DOHH2 (cell line): ENCODE measurements around the gene PKD2L2.

Experiments used
- EZH2phosphoT487 ChIP-seq: fragments of 200-600 bp; sonication (generic); IDR thresholded peaks from 2 replicates; pipeline ENCODE4 v1.6.1; 2017; ENCODE audit warnings: borderline replicate concordance, mild to moderate bottlenecking, antibody characterized with exemption, low read length, moderate library complexity, mixed read lengths
- TF ChIP-seq, protein P1 (sequence below): fragments of 200-600 bp; sonication (generic); IDR thresholded peaks from one replicate; pipeline ENCODE4 v1.5.1; 2014; ENCODE audit warnings: antibody characterized with exemption, mild to moderate bottlenecking, low read depth, low read length; ENCODE audit not compliant: poor library complexity, severe bottlenecking

DNA sequence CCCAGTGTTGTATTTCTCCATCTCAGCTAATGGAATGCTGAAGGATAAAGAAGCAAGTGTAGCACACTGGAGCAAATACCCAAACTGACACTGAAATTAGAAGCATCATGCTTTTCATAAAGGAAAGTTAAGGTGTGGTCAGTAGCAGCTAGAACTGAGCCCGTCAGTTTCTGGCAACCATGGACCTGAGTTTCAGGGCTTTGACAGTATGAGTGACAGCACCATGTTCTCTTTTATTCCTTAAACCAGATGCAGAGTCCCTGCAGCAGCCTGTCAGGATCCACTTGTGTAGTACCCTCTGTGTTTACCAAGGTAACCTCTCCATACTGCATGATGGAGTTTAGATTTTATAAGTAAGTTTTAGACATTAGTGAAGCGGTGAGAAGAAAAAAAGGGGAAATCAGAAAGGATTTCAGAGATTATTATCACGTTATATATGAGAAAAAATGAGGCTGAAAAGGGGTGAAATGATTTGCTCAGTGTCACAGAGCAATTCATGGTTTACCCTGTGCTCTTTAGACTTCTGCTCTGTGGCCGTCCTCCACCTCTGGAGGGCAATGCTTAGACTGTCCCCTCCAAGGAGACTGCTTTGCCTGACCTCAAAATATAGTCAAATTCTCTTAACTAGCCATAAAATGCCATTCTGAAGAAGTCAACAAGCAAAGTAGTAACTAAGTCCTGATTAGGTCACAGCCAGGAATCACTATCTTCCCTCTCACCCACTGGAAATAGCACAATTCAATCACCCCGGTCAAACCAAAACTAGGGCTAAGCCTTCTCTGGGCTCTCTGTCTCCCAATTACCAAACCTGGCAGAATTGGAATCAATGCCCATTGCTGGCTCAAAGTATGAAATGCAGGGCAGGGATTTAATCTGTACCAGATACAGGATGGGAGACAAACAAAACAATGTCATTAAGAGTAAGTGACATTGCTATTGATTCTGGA is 32.1 kb upstream of the PKD2L2 start:
- TF ChIP-seq, protein P1, sequence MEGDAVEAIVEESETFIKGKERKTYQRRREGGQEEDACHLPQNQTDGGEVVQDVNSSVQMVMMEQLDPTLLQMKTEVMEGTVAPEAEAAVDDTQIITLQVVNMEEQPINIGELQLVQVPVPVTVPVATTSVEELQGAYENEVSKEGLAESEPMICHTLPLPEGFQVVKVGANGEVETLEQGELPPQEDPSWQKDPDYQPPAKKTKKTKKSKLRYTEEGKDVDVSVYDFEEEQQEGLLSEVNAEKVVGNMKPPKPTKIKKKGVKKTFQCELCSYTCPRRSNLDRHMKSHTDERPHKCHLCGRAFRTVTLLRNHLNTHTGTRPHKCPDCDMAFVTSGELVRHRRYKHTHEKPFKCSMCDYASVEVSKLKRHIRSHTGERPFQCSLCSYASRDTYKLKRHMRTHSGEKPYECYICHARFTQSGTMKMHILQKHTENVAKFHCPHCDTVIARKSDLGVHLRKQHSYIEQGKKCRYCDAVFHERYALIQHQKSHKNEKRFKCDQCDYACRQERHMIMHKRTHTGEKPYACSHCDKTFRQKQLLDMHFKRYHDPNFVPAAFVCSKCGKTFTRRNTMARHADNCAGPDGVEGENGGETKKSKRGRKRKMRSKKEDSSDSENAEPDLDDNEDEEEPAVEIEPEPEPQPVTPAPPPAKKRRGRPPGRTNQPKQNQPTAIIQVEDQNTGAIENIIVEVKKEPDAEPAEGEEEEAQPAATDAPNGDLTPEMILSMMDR, result no peak
- TF ChIP-seq EZH2phosphoT487, result no peak
